HG03196 (cell line): Measurements from ENCODE around the gene ADM5.

Source experiments
- ATAC-seq: cut with Tn5 transposase; IDR thresholded peaks from one replicate; pipeline ENCODE4 v1.9.1; 2021; ENCODE audit not compliant: unreplicated experiment

Gene ADM5

GRCh38 chr19:49689133-49690078 lies at the start of gene ADM5:
ADM5 (plus strand) TSS chr19:49689594; CDS start chr19:49689838, 244 bp downstream.
- no peak for ATAC-seq

- peak; percentile 55 for ATAC-seq
Measured at GRCh38 chr19:49640113-49640898, 49.1 kb upstream of the ADM5 start, which contains the start of gene RRAS. RRAS (minus strand) TSS chr19:49640143; CDS start chr19:49640098, 45 bp downstream.

- peak; percentile 55 for ATAC-seq
Measured at GRCh38 chr19:49641688-49642491, 47.5 kb upstream of the ADM5 start, which contains the start of gene SCAF1. SCAF1 (plus strand) TSS chr19:49642209; CDS start chr19:49645027, 2,818 bp downstream.

GRCh38 chr19:49642492-49643035 lies 46.8 kb upstream of the ADM5 start:
- ATAC-seq: no peak

- ATAC-seq: no peak
Measured at GRCh38 chr19:49643466-49643865, 45.9 kb upstream of the ADM5 start.

GRCh38 chr19:49645592-49645991 lies 43.8 kb upstream of the ADM5 start:
- no peak for ATAC-seq

- no peak for ATAC-seq
Measured at GRCh38 chr19:49645995-49646394, 43.4 kb upstream of the ADM5 start.

- no peak for ATAC-seq
Measured at GRCh38 chr19:49646586-49646985, 42.8 kb upstream of the ADM5 start.

- no peak for ATAC-seq
Measured at GRCh38 chr19:49651029-49651819, 38.2 kb upstream of the ADM5 start.

- ATAC-seq: no peak
Measured at GRCh38 chr19:49651820-49652550, 37.4 kb upstream of the ADM5 start.

- no peak for ATAC-seq
Measured at GRCh38 chr19:49652551-49653465, 36.6 kb upstream of the ADM5 start.

- ATAC-seq: no peak
Measured at GRCh38 chr19:49653466-49653806, 36.0 kb upstream of the ADM5 start.

- ATAC-seq: no peak
Measured at GRCh38 chr19:49654581-49654980, 34.8 kb upstream of the ADM5 start.

- no peak for ATAC-seq
Measured at GRCh38 chr19:49655570-49656455, 33.6 kb upstream of the ADM5 start.

GRCh38 chr19:49656456-49657109 lies 32.8 kb upstream of the ADM5 start:
- ATAC-seq: no peak

GRCh38 chr19:49657493-49658138 lies 31.8 kb upstream of the ADM5 start:
- no peak for ATAC-seq
